GM12873 (cell line): ENCODE results near the gene ZNF799.

Experiments used
- TF ChIP-seq, protein P1 (sequence below): IDR thresholded peaks from 2 replicates; pipeline ENCODE4 v1.5.1; 2012; ENCODE audit warnings: low read depth, mild to moderate bottlenecking, moderate library complexity, low read length, control low read depth; ENCODE audit not compliant: insufficient read depth; ENCODE audit errors: missing control alignments

The ZNF799 gene

DNA sequence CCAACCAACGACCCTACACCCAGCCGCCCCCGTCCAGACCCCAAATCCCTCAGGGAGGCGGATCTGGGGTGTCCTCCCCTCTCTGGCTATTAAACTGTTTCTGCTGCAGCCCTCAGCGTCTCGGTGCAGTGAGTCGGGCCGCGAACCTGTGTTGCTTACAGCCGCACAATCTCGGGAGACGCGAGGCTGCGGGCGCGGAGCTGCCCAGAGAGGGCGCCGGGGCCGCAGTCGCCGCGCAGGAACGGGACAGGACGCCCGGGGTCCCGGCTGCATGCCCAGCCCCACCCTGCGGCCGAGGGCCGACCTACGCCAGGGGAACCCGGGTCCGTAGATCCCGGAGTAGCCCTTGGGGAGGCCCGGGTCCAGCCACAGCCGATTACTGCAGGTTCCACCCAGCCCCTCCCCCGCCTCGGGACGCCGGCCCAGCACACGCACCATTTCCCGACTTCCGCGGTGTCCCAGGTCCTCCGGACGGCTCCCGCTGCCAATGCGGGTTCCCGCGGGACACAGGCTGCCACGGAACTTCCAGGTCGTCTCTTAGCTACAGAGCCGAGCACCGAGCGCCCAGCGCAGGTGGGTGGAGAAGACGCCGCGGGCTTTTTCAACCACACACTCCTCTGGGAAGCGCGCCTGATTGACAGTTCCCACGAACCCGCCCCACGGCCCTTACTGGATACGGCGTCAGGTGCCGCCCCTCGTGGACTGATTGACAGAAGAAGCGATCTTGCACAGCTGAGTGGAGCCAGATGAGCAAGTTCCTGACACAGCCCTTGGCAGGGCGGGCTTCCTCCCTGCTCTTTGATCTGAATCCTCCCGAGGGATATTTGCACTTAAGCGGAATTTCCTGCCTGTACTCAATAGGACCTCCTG is at the start of gene ZNF799:
Gene ZNF799, minus strand, starts transcription at position 639 of the 870 bp plus-strand sequence. Its CDS starts 201 bp downstream, at position 438.
- TF ChIP-seq, protein P1, sequence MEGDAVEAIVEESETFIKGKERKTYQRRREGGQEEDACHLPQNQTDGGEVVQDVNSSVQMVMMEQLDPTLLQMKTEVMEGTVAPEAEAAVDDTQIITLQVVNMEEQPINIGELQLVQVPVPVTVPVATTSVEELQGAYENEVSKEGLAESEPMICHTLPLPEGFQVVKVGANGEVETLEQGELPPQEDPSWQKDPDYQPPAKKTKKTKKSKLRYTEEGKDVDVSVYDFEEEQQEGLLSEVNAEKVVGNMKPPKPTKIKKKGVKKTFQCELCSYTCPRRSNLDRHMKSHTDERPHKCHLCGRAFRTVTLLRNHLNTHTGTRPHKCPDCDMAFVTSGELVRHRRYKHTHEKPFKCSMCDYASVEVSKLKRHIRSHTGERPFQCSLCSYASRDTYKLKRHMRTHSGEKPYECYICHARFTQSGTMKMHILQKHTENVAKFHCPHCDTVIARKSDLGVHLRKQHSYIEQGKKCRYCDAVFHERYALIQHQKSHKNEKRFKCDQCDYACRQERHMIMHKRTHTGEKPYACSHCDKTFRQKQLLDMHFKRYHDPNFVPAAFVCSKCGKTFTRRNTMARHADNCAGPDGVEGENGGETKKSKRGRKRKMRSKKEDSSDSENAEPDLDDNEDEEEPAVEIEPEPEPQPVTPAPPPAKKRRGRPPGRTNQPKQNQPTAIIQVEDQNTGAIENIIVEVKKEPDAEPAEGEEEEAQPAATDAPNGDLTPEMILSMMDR, result no peak

GRCh38 chr19:12450844-12451243 is 49.8 kb upstream of the ZNF799 start:
- TF ChIP-seq, protein P1, result no peak

DNA sequence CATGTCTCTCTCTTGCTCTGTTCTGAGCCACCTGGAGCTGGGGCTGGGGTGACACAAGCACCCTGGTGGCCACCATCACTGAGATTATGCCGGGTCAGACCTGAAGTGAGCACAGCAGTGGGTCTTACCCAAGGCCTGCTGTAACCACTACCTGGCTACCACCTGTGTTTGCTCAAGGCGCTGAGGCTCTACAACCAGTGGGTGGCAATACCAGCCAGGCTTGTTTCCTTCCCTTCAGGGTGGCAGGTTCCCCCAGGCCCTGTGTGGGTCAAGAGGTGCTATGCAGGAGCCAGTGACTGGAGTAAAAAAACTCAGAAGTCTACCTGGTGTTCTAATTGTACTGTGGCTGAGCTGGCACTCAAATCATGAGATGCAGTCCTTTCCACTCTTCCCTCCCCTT is 47.7 kb upstream of the ZNF799 start:
- TF ChIP-seq, protein P1, result no peak

GRCh38 chr19:12440541-12441316 is 39.7 kb upstream of the ZNF799 start, which contains the start of gene ZNF443:
Gene ZNF443 (minus strand): TSS chr19:12441021. CDS start chr19:12440914, 107 bp downstream.
- TF ChIP-seq, protein P1, result peak; percentile 15

DNA sequence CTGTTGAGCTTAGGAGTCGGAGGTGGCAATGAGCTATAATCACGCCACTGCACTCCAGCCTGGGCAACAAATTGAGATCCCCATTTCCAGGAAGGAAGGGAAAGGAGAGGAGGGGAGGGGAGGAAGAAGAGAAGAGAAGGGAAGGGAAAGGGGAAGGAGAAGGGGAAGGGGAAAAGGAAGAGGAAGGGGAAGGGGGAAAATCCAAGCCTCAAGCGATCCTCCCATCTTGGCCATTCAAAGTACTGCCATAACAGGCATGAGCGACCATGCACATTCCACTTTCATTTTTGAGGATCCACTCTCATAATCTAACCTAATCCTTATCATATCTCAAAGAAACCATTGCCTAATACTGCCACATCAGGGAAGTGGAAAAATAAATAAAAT is 24.8 kb upstream of the ZNF799 start:
- TF ChIP-seq, protein P1, result no peak

DNA sequence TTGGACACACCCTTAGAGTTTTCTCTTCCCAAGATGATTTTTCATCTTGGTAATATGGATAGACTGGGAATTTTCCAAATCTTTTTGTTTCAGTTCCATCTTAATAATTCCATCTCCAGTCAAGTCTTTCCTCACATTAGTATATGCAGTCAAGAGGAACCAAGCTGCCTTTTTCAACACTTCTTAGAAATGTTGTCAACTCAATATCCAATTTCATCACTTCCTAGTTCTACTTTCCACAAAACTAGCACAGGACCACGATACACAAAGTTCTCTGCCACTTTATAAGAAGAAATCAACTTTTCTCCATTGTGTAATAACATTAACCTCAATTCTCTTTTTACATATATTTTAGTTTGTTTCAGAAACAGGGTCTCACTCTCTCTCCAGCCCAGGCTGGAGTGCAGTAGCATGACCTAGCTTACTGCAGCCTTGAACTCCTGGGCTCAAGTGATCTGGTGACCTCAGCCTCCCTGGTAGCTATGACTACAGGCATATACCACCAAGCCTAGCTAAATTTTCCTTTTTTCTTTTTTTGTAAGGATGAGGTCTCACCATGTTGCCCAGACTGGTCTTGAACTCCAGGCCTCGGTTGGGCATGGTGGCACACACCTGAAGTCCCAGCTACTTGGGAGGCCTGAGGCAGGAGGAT is 24.3 kb upstream of the ZNF799 start:
- TF ChIP-seq, protein P1, result no peak

DNA sequence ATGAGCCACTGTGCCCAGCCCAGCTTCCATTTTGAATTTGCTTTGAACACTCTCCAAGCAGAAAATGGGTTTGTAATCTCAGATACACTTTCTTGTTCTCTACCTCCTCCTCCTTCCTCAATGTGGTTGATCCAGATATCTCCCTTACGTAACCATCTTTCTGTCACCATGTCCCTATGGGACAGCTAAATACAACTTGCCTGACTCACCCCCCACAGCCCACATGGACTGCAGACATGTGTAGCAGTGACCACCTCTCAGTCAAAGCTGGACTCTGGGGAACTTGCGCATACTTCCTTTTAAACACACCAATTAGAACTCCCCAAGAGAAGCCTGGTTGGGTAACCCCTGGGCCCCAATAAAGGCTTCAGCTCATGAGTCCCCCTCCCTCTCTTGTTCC is 10.8 kb upstream of the ZNF799 start:
- TF ChIP-seq, protein P1, result no peak
